GM21423 (cell line): ENCODE measurements around the gene LOXL3.

Experiments
- ATAC-seq: cut with Tn5 transposase; IDR thresholded peaks from one replicate; pipeline ENCODE4 v1.9.1; 2021; ENCODE audit warnings: mild to moderate bottlenecking, moderate library complexity; ENCODE audit not compliant: unreplicated experiment

Gene LOXL3

GRCh38 chr2:74553892-74554819, at the start of gene LOXL3, which contains the start of gene DOK1:
TSS of gene LOXL3 (minus strand) at chr2:74553942. CDS start at chr2:74552634, 1,308 bp downstream.
TSS of gene DOK1 (plus strand) at chr2:74554720. CDS start at chr2:74554755, 35 bp downstream.
- ATAC-seq = peak; percentile 52

- ATAC-seq = no peak
Measured at GRCh38 chr2:74602586-74603281, 49.0 kb upstream of the LOXL3 start.

GRCh38 chr2:74599676-74600075, 45.9 kb upstream of the LOXL3 start:
- ATAC-seq = no peak

GRCh38 chr2:74597410-74597809, 43.7 kb upstream of the LOXL3 start:
- no peak for ATAC-seq

GRCh38 chr2:74596584-74596983, 42.8 kb upstream of the LOXL3 start:
- ATAC-seq = no peak

- no peak for ATAC-seq
Measured at GRCh38 chr2:74593826-74594772, 40.4 kb upstream of the LOXL3 start.

- no peak for ATAC-seq
Measured at GRCh38 chr2:74588664-74589063, 34.9 kb upstream of the LOXL3 start.

GRCh38 chr2:74587664-74588277, 34.0 kb upstream of the LOXL3 start:
- peak; percentile 50 for ATAC-seq

- ATAC-seq = peak; percentile 42
Measured at GRCh38 chr2:74585406-74586185, 31.9 kb upstream of the LOXL3 start.

GRCh38 chr2:74584088-74584645, 30.4 kb upstream of the LOXL3 start:
- peak; percentile 44 for ATAC-seq

- no peak for ATAC-seq
Measured at GRCh38 chr2:74583504-74583903, 29.8 kb upstream of the LOXL3 start.

GRCh38 chr2:74582184-74582583, 28.4 kb upstream of the LOXL3 start:
- no peak for ATAC-seq

- ATAC-seq = no peak
Measured at GRCh38 chr2:74581463-74581862, 27.7 kb upstream of the LOXL3 start.

GRCh38 chr2:74578408-74578807, 24.7 kb upstream of the LOXL3 start:
- no peak for ATAC-seq

- ATAC-seq = no peak
Measured at GRCh38 chr2:74577448-74577847, 23.7 kb upstream of the LOXL3 start.

- ATAC-seq = no peak
Measured at GRCh38 chr2:74576863-74577229, 23.1 kb upstream of the LOXL3 start.

GRCh38 chr2:74576211-74576862, 22.6 kb upstream of the LOXL3 start:
- no peak for ATAC-seq

GRCh38 chr2:74575320-74575719, 21.6 kb upstream of the LOXL3 start:
- no peak for ATAC-seq
